HEK293 (cell line): ENCODE data around the gene ZNF316.

ENCODE experiments used
- CTCF ChIP-seq: fragments of 450-650 bp; formaldehyde crosslinking; IDR thresholded peaks from 2 replicates; pipeline ENCODE4 v1.5.1; 2016; ENCODE audit warnings: missing biosample characterization, missing genetic modification characterization
- HOXA7 ChIP-seq: sonication (generic); formaldehyde crosslinking; IDR thresholded peaks from 2 replicates; pipeline ENCODE4 v1.8.1; 2022; ENCODE audit warnings: missing genetic modification reagents, borderline replicate concordance
- PRDM1 ChIP-seq: fragments of 450-650 bp; formaldehyde crosslinking; IDR thresholded peaks from 2 replicates; pipeline ENCODE4; 2016; ENCODE audit warnings: missing biosample characterization, missing genetic modification characterization
- ZNF366 ChIP-seq: fragments of 450-650 bp; formaldehyde crosslinking; conservative IDR thresholded peaks from 2 replicates; pipeline ENCODE4 v1.5.1; 2016; ENCODE audit warnings: missing biosample characterization, missing genetic modification characterization
- ZNF580 ChIP-seq: fragments of 450-650 bp; formaldehyde crosslinking; IDR thresholded peaks from 2 replicates; pipeline ENCODE4 v1.5.1; 2016; ENCODE audit warnings: missing biosample characterization, missing genetic modification characterization

GRCh38 chr7:6616854-6617643 is 20.1 kb upstream of the ZNF316 start:
- TF ChIP-seq CTCF (tag by site-specific recombination) (no peak), ZNF366 (tag by site-specific recombination) (no peak), PRDM1 (tag by site-specific recombination) (no peak), ZNF580 (tag by site-specific recombination) (no peak), HOXA7 (CRISPR knock-in tag) (no peak)
